Panc1 (cell line): ENCODE data around the gene DBX1. TPM values are rescaled to one million over a fixed set of nuclear protein-coding genes. Genes with fewer than 3 reads are reported as not detected.

Source experiments
- ATAC-seq: fragments of 200-7000 bp; cut with Tn5 transposase; 2 replicates; pipeline ENCODE4 v1.9.1; 2020; ENCODE audit warnings: mild to moderate bottlenecking, moderate library complexity
- BruUV-seq: library from RNA; stranded (reverse); fragments of 400-500 nt; replicated peaks from 2 replicates; lab custom pipeline; 2021; lab: Mats Ljungman, UMichigan
- CTCF ChIA-PET: fragments of 300-600 bp; sonication (Branson Sonifier 250); formaldehyde crosslinking; loops from one replicate; lab custom pipeline; 2022; ENCODE audit warnings: antibody characterized with exemption; lab: Charles Lee
- POLR2A ChIA-PET: fragments of 300-600 bp; sonication (Branson Sonifier 250); formaldehyde crosslinking; loops from one replicate; lab custom pipeline; 2022; ENCODE audit warnings: antibody characterized with exemption; lab: Charles Lee
- DNase-seq: peaks from one replicate; pipeline ENCODE4 v3.0.0-alpha.2; 2010; ENCODE audit warnings: low read depth, low spot score
- H3K27ac ChIP-seq: 2 replicates; pipeline ENCODE4 v1.5.1; 2011; ENCODE audit warnings: mild to moderate bottlenecking, low read length, inconsistent platforms
- H3K27me3 ChIP-seq: fragments of 200-500 bp; sonication (Bioruptor generic); 2 replicates; pipeline ENCODE4 v1.6.0; 2014; ENCODE audit warnings: low read length, inconsistent platforms; ENCODE audit not compliant: control insufficient read depth, insufficient read depth
- H3K36me3 ChIP-seq: fragments of 200-500 bp; sonication (Bioruptor generic); 2 replicates; pipeline ENCODE4 v1.5.1; 2014; ENCODE audit warnings: inconsistent platforms, mild to moderate bottlenecking, low read length, moderate library complexity; ENCODE audit not compliant: control insufficient read depth, insufficient read depth
- H3K4me1 ChIP-seq: 2 replicates; pipeline ENCODE4 v1.5.1; 2011; ENCODE audit warnings: inconsistent platforms, mild to moderate bottlenecking, low read length, moderate library complexity; ENCODE audit not compliant: control insufficient read depth, insufficient read depth
- H3K4me3 ChIP-seq, 2 experiments: 2 replicates each; pipeline ENCODE4 v1.5.1; 2011 to 2012; ENCODE audit warnings: low read depth in 2 of 2, low read length in 2 of 2, mild to moderate bottlenecking in 2 of 2, inconsistent platforms in 1 of 2, moderate library complexity in 1 of 2
- H3K9me3 ChIP-seq: fragments of 200-500 bp; sonication (Bioruptor generic); 2 replicates; pipeline ENCODE4 v1.5.1; 2014; ENCODE audit warnings: low read depth, mild to moderate bottlenecking, inconsistent platforms, low read length, moderate library complexity; ENCODE audit not compliant: control insufficient read depth, insufficient read depth
- CTCF ChIP-seq: fragments of 450-650 bp; IDR thresholded peaks from 2 replicates; pipeline ENCODE4 v1.5.1; 2017; ENCODE audit warnings: mild to moderate bottlenecking
- POLR2AphosphoS5 ChIP-seq: IDR thresholded peaks from 2 replicates; pipeline ENCODE4 v1.6.1; 2012; ENCODE audit warnings: mild to moderate bottlenecking, low read depth, low read length, moderate library complexity
- REST ChIP-seq, 2 experiments: IDR thresholded peaks; 2 replicates each; pipeline ENCODE4 v1.6.1; 2011 to 2012; ENCODE audit warnings: low read depth in 2 of 2, control low read depth in 1 of 2, low read length in 1 of 2, mild to moderate bottlenecking in 1 of 2, moderate library complexity in 1 of 2; ENCODE audit not compliant: insufficient read depth in 1 of 2
- SIN3A ChIP-seq: IDR thresholded peaks from 2 replicates; pipeline ENCODE4 v1.6.1; 2012; ENCODE audit warnings: low read depth, mild to moderate bottlenecking, low read length, moderate library complexity, borderline replicate concordance; ENCODE audit not compliant: insufficient read depth
- TCF7L2 ChIP-seq: IDR thresholded peaks from 2 replicates; pipeline ENCODE4 v1.6.1; 2011; ENCODE audit warnings: mild to moderate bottlenecking, low read depth, low read length, inconsistent platforms
- in situ Hi-C: cut with HindIII; loops from 2 replicates; pipeline ENCODE4 v1.10.0; 2016; ENCODE audit warnings: low sequenced_read_pairs, low pct_unique_long_range_greater_than_20kb
- intact Hi-C: fragments of 100-400 bp; cut with micrococcal nuclease; formaldehyde crosslinking; loops from one replicate; pipeline ENCODE4 v1.10.0; 2022; ENCODE audit not compliant: unreplicated experiment
- total RNA-seq: library from RNA; stranded (reverse); gene quantifications from one replicate; pipeline ENCODE4 v1.2.1, GENCODE V29; 2021; ENCODE audit not compliant: unreplicated experiment

DBX1 gene
- total RNA-seq, 1 experiment from 2014 or later, result not detected

- no peak overlapping the region for H3K27ac ChIP-seq
- H3K4me3 ChIP-seq, result no peak overlapping the region
- H3K27me3 ChIP-seq, result peaks cover 24% of the 10 kb centered on the region
- no peaks in the 10 kb centered on the region for H3K9me3 ChIP-seq
- ATAC-seq, result no peak
- CTCF ChIA-PET, result interaction anchor here (0.6 kb wide), 1 partner anchor 331 kb away, joined by 3 read pairs; no protein-coding TSS in a partner anchor
- no peak for DNase-seq
- in situ Hi-C loops (no loop called here), intact Hi-C loops (no loop called here)
- H3K4me1 ChIP-seq, result no peaks in the 10 kb centered on the region
- POLR2A ChIA-PET, result interaction anchor here (0.6 kb wide), 1 partner anchor 169 kb away, joined by 5 read pairs; no protein-coding TSS in a partner anchor
- no peaks in the 10 kb centered on the region for H3K36me3 ChIP-seq
- TF ChIP-seq REST (IDR thresholded peaks at IDR 0.05; ENCODE audit: insufficient read depth in 1 of 2, low read depth in 2 of 2, low read length in 1 of 2) (no peak), POLR2AphosphoS5 (no peak), TCF7L2 (no peak), CTCF (no peak), SIN3A (no peak)
- no TSS peak for BruUV-seq
These were observed 2.5 kb downstream of the DBX1 start for GRCh38 chr11:20157728-20158127.

GRCh38 chr11:20156876-20157613 lies 3.2 kb downstream of the DBX1 start:
- H3K4me3 ChIP-seq, result no peak overlapping the region
- H3K36me3 ChIP-seq, result no peaks in the 10 kb centered on the region
- BruUV-seq, result no TSS peak
- peaks cover 20% of the 10 kb centered on the region for H3K27me3 ChIP-seq
- no peaks in the 10 kb centered on the region for H3K9me3 ChIP-seq
- TF ChIP-seq POLR2AphosphoS5 (no peak), TCF7L2 (no peak), REST (IDR thresholded peaks at IDR 0.05; ENCODE audit: insufficient read depth in 1 of 2, low read depth in 2 of 2, low read length in 1 of 2) (no peak), SIN3A (no peak), CTCF (no peak)
- DNase-seq, result no peak
- ChIA-PET POLR2A (no interaction called here), CTCF (no interaction called here)
- ATAC-seq, result no peak
- intact Hi-C loops (no loop called here), in situ Hi-C loops (no loop called here)
- no peak overlapping the region for H3K27ac ChIP-seq
- no peaks in the 10 kb centered on the region for H3K4me1 ChIP-seq
